ENCODE data around the gene CDC25A.

The CDC25A gene

GRCh38 chr3:48125013-48125705 lies 63.1 kb downstream of the CDC25A start:
- H2AFZ ChIP-seq (ENCODE audit: low read length) = no peak overlapping the region
- H3K9ac ChIP-seq (ENCODE audit: low read length) = no peak overlapping the region
- no peak overlapping the region for H3K4me2 ChIP-seq (ENCODE audit: low read length)
- no peaks in the 10 kb centered on the region for H4K20me1 ChIP-seq (ENCODE audit: insufficient read depth, low read length)
- no peaks in the 10 kb centered on the region for H3K27me3 ChIP-seq (ENCODE audit: insufficient read depth, low read length)
- no peak overlapping the region for H3K27ac ChIP-seq (ENCODE audit: low read depth, low read length, poor library complexity, severe bottlenecking)
- no peak overlapping the region for H3K4me3 ChIP-seq (ENCODE audit: low read depth, low read length, poor library complexity, severe bottlenecking)
- no peaks in the 10 kb centered on the region for H3K9me2 ChIP-seq (ENCODE audit: low read depth, low read length)
- no peaks in the 10 kb centered on the region for H3K9me3 ChIP-seq (ENCODE audit: low read length)
- H3K79me2 ChIP-seq (ENCODE audit: insufficient read depth, low read length) = no peaks in the 10 kb centered on the region
- H3F3A ChIP-seq (ENCODE audit: insufficient read depth, low read length) = no peaks in the 10 kb centered on the region
- TF ChIP-seq CTCF (IDR thresholded peaks at IDR 0.05; ENCODE audit: low read length) (no peak), EZH2 (IDR thresholded peaks at IDR 0.05; ENCODE audit: borderline replicate concordance, low read length) (no peak)
- no peaks in the 10 kb centered on the region; the same call in 1 of the 2 replicates for H3K36me3 ChIP-seq (ENCODE audit: insufficient read depth, low read length)
- no peaks in the 10 kb centered on the region for H3K4me1 ChIP-seq (ENCODE audit: insufficient read depth, low read length, severe bottlenecking)

- Histone ChIP-seq H3K9ac (ENCODE audit: low read length) (no peak overlapping the region), H3K4me1 (ENCODE audit: insufficient read depth, low read length, severe bottlenecking) (peaks cover 8% of the 10 kb centered on the region), H3K27ac (ENCODE audit: low read depth, low read length, poor library complexity, severe bottlenecking) (no peak overlapping the region), H4K20me1 (ENCODE audit: insufficient read depth, low read length) (no peaks in the 10 kb centered on the region), H3K27me3 (ENCODE audit: insufficient read depth, low read length) (no peaks in the 10 kb centered on the region), H3K9me3 (ENCODE audit: low read length) (no peaks in the 10 kb centered on the region), H3K9me2 (ENCODE audit: low read depth, low read length) (no peaks in the 10 kb centered on the region), H3K36me3 (ENCODE audit: insufficient read depth, low read length) (no peaks in the 10 kb centered on the region; the same call in 1 of the 2 replicates), H3K4me3 (ENCODE audit: low read depth, low read length, poor library complexity, severe bottlenecking) (no peak overlapping the region), H2AFZ (ENCODE audit: low read length) (no peak overlapping the region), H3K79me2 (ENCODE audit: insufficient read depth, low read length) (no peaks in the 10 kb centered on the region), H3F3A (ENCODE audit: insufficient read depth, low read length) (no peaks in the 10 kb centered on the region), H3K4me2 (ENCODE audit: low read length) (no peak overlapping the region)
- TF ChIP-seq CTCF (IDR thresholded peaks at IDR 0.05; ENCODE audit: low read length) (no peak), EZH2 (IDR thresholded peaks at IDR 0.05; ENCODE audit: borderline replicate concordance, low read length) (no peak)
These were observed 64.9 kb downstream of the CDC25A start for GRCh38 chr3:48123346-48123745.

GRCh38 chr3:48122504-48122903 lies 65.7 kb downstream of the CDC25A start:
- H3K9me2 ChIP-seq (ENCODE audit: low read depth, low read length) = no peaks in the 10 kb centered on the region
- no peak overlapping the region for H2AFZ ChIP-seq (ENCODE audit: low read length)
- no peaks in the 10 kb centered on the region for H3K9me3 ChIP-seq (ENCODE audit: low read length)
- no peaks in the 10 kb centered on the region for H3K79me2 ChIP-seq (ENCODE audit: insufficient read depth, low read length)
- no peaks in the 10 kb centered on the region for H4K20me1 ChIP-seq (ENCODE audit: insufficient read depth, low read length)
- peaks cover 16% of the 10 kb centered on the region for H3K4me1 ChIP-seq (ENCODE audit: insufficient read depth, low read length, severe bottlenecking)
- no peaks in the 10 kb centered on the region; the same call in 1 of the 2 replicates for H3K36me3 ChIP-seq (ENCODE audit: insufficient read depth, low read length)
- H3K4me3 ChIP-seq (ENCODE audit: low read depth, low read length, poor library complexity, severe bottlenecking) = no peak overlapping the region
- H3K4me2 ChIP-seq (ENCODE audit: low read length) = no peak overlapping the region
- no peak for TF ChIP-seq CTCF (IDR thresholded peaks at IDR 0.05; ENCODE audit: low read length)
- TF ChIP-seq EZH2 (IDR thresholded peaks at IDR 0.05; ENCODE audit: borderline replicate concordance, low read length) = no peak
- H3K9ac ChIP-seq (ENCODE audit: low read length) = no peak overlapping the region
- H3K27ac ChIP-seq (ENCODE audit: low read depth, low read length, poor library complexity, severe bottlenecking) = no peak overlapping the region
- no peaks in the 10 kb centered on the region for H3K27me3 ChIP-seq (ENCODE audit: insufficient read depth, low read length)
- H3F3A ChIP-seq (ENCODE audit: insufficient read depth, low read length) = no peaks in the 10 kb centered on the region
